Type B pancreatic cell (in vitro differentiated cells): Measurements from ENCODE around the gene DUS3L. TPM values are rescaled to one million over a fixed set of nuclear protein-coding genes. Genes with fewer than 3 reads are reported as not detected.

ENCODE experiments used
- DNase-seq: peaks from one replicate; pipeline ENCODE4 v3.0.0; 2021; ENCODE audit warnings: mixed read lengths; ENCODE audit not compliant: unreplicated experiment; ENCODE audit errors: extremely low spot score
- H3K27ac Mint-ChIP-seq: 2 replicates; pipeline ENCODE4 v1.8.0; 2021; ENCODE audit warnings: mild to moderate bottlenecking, mixed read lengths
- H3K27me3 Mint-ChIP-seq: 2 replicates; pipeline ENCODE4 v1.8.0; 2021; ENCODE audit warnings: mixed read lengths
- H3K36me3 Mint-ChIP-seq: 2 replicates; pipeline ENCODE4 v1.8.0; 2021; ENCODE audit warnings: mixed read lengths
- H3K4me1 Mint-ChIP-seq: one replicate; pipeline ENCODE4 v1.8.0; 2021; ENCODE audit warnings: mixed read lengths; ENCODE audit not compliant: unreplicated experiment
- H3K4me3 Mint-ChIP-seq: 2 replicates; pipeline ENCODE4 v1.8.0; 2021; ENCODE audit warnings: mild to moderate bottlenecking, mixed read lengths
- H3K9me3 Mint-ChIP-seq: 2 replicates; pipeline ENCODE4 v1.8.0; 2021; ENCODE audit warnings: mixed read lengths
- total RNA-seq: library from RNA; stranded (reverse); gene quantifications from 2 replicates; pipeline ENCODE4 v1.2.1, GENCODE V29; 2021; ENCODE audit warnings: low replicate concordance
- TF ChIP-seq, protein P1 (sequence below): fragments of 200-600 bp; sonication (generic); conservative IDR thresholded peaks from 2 replicates; pipeline ENCODE4 v1.5.0; 2021; ENCODE audit warnings: antibody characterized with exemption, mild to moderate bottlenecking

The DUS3L gene
- total RNA-seq, 1 donor from 2014 or later = 38.6 TPM

DNA sequence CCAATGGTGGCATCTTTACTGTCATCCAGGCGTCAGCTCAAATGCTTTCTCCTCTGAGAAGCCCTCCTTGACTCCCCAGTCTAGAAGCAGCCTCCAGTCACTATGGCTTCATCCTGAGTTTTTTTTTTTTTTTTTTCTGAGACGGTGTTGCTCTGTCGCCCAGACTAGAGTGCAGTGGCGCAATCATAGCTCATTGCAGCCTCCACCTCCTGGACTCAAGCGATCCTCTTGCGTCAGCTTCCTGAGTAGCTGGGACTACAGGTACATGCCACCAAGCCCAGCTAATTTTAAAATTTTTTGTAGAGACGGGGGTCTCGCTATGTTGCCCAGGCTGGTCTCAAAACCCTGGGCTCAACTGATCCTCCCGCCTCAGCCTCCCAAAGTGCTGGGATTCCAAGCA lies 18.1 kb upstream of the DUS3L start:
- Mint-ChIP-seq H3K27ac (no peak overlapping the region), H3K4me3 (no peak overlapping the region), H3K4me1 (peaks cover 6% of the 10 kb centered on the region), H3K27me3 (peaks cover 5% of the 10 kb centered on the region), H3K9me3 (no peaks in the 10 kb centered on the region), H3K36me3 (no peaks in the 10 kb centered on the region)
- no peak for DNase-seq
- TF ChIP-seq, protein P1, sequence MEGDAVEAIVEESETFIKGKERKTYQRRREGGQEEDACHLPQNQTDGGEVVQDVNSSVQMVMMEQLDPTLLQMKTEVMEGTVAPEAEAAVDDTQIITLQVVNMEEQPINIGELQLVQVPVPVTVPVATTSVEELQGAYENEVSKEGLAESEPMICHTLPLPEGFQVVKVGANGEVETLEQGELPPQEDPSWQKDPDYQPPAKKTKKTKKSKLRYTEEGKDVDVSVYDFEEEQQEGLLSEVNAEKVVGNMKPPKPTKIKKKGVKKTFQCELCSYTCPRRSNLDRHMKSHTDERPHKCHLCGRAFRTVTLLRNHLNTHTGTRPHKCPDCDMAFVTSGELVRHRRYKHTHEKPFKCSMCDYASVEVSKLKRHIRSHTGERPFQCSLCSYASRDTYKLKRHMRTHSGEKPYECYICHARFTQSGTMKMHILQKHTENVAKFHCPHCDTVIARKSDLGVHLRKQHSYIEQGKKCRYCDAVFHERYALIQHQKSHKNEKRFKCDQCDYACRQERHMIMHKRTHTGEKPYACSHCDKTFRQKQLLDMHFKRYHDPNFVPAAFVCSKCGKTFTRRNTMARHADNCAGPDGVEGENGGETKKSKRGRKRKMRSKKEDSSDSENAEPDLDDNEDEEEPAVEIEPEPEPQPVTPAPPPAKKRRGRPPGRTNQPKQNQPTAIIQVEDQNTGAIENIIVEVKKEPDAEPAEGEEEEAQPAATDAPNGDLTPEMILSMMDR = no peak

- H3K36me3 Mint-ChIP-seq = no peaks in the 10 kb centered on the region
- H3K27ac Mint-ChIP-seq = no peak overlapping the region
- H3K9me3 Mint-ChIP-seq = no peaks in the 10 kb centered on the region
These were observed 17.3 kb upstream of the DUS3L start for GRCh38 chr19:5808120-5808816.

DNA sequence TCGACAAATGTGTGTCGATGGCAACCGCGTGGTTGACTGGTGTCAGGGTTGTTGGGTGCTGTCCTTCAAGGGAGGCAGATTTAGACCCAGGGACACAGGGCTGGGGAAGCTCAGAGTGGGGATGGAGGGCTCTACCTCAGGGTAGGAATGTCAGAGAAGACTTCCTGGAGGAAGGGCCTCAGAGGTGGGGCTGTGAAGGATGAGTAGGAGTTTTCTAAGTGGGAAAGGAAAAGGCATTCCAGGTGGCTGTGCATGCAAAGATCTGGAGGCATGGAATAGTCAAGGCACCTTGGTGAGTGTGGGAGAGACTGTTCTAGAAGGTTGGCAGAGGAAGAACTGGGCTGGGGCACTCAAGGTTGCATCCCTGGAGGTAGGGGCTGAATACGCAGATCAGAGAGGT lies 15.9 kb upstream of the DUS3L start:
- no peak for DNase-seq
- TF ChIP-seq, protein P1 = no peak
- Mint-ChIP-seq H3K4me1 (peaks cover 14% of the 10 kb centered on the region), H3K36me3 (no peaks in the 10 kb centered on the region), H3K27me3 (peaks cover 7% of the 10 kb centered on the region), H3K9me3 (no peaks in the 10 kb centered on the region), H3K27ac (peak overlapping the region; percentile 1), H3K4me3 (peak overlapping the region; percentile 65)

More at GRCh38 chr19:5808120-5808816, 17.3 kb upstream of the DUS3L start:
- TF ChIP-seq, protein P1 = no peak
- H3K4me1 Mint-ChIP-seq = peaks cover 6% of the 10 kb centered on the region
- peaks cover 6% of the 10 kb centered on the region for H3K27me3 Mint-ChIP-seq
- no peak for DNase-seq
- H3K4me3 Mint-ChIP-seq = no peak overlapping the region

GRCh38 chr19:5806133-5806489 lies 15.1 kb upstream of the DUS3L start:
- H3K27ac Mint-ChIP-seq = peak overlapping the region; percentile 1
- peaks cover 17% of the 10 kb centered on the region for H3K4me1 Mint-ChIP-seq
- peak overlapping the region; percentile 65 for H3K4me3 Mint-ChIP-seq
- peaks cover 9% of the 10 kb centered on the region for H3K27me3 Mint-ChIP-seq
- H3K36me3 Mint-ChIP-seq = no peaks in the 10 kb centered on the region
- TF ChIP-seq, protein P1 = no peak
- no peaks in the 10 kb centered on the region for H3K9me3 Mint-ChIP-seq
- no peak for DNase-seq

DNA sequence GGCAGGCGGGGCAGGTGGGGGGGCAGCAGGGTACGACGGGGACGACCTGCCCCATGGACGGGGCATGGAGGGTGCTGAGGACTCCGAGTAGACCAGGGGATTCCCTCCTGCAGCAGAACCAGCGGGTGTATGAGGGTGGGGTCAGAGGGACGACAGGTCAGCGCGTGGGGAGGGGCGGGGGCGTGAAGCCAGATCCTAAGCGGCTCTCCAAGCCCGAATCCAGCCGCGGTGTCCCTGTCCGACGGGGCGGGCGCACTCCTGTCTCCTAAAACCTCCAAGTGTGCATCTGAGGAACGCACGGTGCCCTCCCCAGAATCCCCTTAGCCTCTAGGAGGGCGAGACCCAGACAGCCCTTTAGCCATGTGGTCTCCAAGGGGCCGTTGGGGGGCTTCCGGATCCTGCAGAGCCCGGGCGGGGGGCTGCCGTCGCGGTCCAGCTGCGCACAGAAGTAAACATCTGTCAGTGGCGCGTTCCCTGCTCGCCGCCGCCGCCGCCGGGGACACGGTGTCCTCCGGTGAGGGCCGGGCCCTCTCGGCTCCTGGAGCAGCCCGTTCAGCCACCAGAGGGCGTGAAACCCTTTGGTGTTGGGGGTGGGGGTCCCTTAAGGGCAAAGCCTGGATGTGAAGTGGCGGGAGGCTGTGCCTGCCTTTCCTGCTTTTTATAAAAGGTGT lies 14.6 kb upstream of the DUS3L start:
- DNase-seq = no peak
- peak overlapping the region; percentile 68 for H3K4me3 Mint-ChIP-seq
- H3K27me3 Mint-ChIP-seq = peaks cover 9% of the 10 kb centered on the region
- H3K9me3 Mint-ChIP-seq = no peaks in the 10 kb centered on the region
- no peaks in the 10 kb centered on the region for H3K36me3 Mint-ChIP-seq
- H3K4me1 Mint-ChIP-seq = peaks cover 17% of the 10 kb centered on the region
- TF ChIP-seq, protein P1 = peak; percentile 88
- H3K27ac Mint-ChIP-seq = no peak overlapping the region
